HG03432 (cell line): Measurements from ENCODE around the gene YIPF1.
A peak's percentile ranks its signal among the peaks of the same experiment; 100 is the strongest.
"Not testable (repeated sequence)": the region's sequence is repeated elsewhere in the genome, so short reads cannot be mapped to it uniquely, and the experiment has no call there.

Experiments
- ATAC-seq: cut with Tn5 transposase; IDR thresholded peaks from one replicate; pipeline ENCODE4 v1.9.1; 2021; ENCODE audit warnings: mild to moderate bottlenecking, moderate library complexity; ENCODE audit not compliant: unreplicated experiment

YIPF1 gene

DNA sequence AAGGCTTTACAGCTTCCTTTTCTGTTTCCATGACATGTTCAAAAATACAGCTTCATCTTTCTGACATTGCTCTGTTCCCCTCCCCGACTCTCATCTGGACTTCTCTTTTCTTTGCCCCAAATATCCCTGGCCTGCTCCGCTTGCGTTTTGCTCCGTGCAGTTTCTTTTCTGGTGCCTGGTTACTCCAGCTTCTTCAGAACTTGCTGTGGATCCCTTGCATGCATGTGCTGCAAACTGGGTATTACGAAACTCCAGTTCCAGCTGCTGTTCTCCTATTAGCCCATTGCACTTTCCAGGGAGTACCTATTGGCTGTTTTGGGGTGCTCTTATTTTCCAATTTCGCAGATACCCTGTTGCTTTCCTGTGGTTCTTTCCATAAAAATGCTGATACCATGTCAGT, 41.6 kb downstream of the YIPF1 start:
- no peak for ATAC-seq

DNA sequence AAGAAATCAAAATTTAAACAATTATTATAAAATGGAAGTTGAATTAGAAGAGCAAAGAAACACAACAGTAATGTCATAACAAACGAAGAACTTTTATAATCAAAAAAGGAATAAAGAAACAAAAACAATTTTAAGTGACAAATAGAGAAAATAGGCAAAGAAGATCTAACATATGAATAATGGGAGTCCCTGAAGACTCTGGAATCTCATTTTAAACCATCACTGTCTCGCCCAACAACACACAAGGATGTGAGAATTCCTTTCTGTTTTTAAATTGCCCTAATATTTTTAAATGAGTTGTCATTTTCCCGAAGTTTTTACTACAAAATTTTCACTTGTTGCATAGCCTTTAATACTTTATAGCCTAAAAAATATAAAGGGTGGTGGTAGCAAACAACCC, 47.2 kb downstream of the YIPF1 start:
- ATAC-seq = no peak

DNA sequence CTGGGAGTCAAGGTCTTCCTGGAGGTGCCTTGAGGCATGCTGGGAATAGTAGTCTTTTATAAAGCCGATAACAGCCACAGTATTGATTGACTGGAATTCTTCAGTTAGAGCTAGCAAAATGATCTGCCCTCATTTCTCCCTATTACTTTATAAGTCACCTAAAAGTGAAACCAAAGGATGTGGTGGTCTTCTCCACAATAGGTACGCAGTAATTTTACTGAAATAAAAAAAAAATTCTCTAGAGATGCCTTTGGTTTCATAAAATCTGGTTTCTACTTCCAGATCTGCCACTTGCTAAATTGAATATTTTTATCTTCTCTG, 51.0 kb downstream of the YIPF1 start:
- ATAC-seq = no peak

DNA sequence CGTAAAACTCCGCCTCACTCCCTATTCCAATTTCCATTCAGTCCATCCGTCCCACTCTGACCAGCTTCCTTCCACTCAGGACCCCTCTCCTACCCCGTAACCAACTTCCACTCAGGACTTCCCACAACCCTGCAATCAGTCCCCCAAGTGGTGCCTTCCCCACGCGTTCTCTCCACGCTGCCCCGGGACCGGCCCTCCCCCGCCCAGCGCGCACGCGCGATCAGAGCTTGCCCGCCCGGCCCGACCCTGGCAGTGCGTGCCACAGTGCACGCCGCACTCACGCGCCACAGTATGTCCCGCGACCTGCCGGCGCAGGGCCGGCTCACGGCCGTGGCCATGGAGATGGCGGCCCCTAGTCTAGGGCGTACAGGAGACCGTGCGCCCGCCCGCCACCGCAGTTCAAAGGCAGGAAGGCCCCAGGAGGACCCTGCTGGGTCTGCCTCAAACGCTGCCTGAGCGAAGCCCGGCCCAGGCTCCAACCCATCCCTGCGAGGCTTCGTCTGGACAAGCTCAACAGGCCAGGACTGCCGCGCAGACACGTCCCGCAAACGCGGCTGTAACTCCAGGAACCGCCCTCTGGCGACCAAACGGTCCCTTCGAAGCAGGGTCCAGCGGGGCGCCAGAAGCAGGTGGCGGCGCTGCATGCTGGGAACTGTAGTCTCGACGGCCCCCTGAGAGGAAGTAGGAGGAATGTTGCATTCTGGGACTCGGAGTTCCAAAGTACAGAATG, 51.5 kb downstream of the YIPF1 start, which contains the start of gene NDC1:
NDC1 (minus strand) TSS at position 373 of the 730 bp plus-strand sequence; CDS start at position 338, 35 bp downstream.
- peak; percentile 84 for ATAC-seq

DNA sequence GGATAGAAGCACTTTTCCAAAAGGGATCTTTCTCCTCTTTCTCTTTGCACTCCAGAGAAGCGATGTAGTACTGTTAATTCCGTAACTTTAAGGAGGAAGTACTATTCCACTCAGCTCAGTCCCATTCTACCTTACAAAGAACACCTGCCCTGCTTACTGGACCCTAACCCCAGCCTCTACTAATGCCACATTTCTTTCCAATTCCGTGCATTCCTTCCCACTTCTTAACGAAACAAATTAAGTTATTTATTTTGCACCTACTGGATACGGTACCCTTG, 52.0 kb downstream of the YIPF1 start:
- ATAC-seq = no peak

DNA sequence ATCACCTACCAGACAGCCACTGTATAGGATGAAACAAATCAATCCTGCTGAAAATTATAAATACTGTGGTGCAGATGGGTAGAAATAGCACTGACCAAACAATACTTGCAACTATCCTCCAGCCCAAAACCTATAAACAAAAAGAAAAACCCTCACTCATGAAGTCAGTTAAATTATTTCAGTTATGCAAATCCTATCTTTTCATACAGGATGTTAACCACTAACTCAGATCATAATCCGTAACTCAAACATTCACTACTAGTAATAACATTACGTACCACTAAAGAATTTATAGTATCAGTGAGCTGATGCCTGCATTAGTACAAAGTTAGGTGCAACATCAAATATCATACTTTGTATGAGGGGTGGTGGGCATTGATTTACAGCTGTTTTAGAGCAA, 54.1 kb downstream of the YIPF1 start:
- ATAC-seq = no peak

DNA sequence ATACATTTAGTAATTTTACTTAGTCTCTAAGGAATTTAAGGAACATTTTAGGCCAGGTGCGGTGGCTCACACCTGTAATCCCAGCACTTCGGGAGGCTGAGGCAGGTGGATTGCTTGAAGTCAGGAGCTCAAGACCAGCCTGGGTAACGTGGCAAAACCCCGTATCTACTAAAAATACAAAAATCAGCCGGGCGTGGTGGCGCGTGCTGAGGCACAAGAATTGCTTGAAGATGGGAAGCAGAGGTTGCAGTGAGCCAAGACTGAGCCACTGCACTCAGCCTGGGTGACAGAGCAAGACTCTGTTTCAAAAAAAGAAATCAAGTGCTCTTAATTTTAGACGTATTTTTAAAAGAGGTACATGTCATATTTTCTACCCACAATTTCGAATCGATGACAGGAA, 54.8 kb downstream of the YIPF1 start:
- ATAC-seq = no peak

DNA sequence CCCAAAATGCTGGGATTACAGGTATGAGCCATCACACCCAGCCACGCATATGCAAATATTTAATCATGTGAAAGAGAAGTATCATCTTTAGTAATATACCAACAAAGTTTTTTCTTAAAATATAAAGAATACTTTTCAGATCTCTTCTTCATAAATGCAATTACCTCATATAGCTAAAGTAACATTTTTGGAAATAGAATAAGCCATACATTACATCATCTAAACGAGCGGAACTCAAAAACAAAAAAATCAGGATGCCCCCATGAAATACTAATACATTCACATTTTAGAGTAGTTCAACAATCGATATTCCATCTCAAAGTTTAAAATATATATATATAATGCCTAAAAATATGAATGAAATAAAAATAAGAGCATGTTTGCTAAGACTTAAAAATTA, 56.2 kb downstream of the YIPF1 start:
- no peak for ATAC-seq

DNA sequence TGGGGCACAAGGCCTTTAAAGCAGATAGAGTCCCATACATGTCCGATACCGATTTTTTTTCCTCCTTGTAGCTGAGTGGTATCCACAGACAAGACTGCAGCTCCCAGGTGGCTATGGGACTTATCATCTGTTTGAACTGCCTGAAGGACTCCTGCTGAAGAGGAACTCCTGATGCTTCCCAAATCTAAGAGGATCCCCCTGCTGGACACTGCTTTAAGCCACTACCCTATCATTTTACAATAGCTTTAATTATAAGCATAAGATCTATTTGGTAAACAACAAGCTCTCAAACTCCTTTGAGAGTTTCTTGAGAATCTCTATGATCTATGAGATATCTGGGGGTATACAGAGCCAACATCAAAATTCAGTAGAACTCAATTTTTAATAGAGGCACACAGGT, 63.2 kb downstream of the YIPF1 start:
- no peak for ATAC-seq

DNA sequence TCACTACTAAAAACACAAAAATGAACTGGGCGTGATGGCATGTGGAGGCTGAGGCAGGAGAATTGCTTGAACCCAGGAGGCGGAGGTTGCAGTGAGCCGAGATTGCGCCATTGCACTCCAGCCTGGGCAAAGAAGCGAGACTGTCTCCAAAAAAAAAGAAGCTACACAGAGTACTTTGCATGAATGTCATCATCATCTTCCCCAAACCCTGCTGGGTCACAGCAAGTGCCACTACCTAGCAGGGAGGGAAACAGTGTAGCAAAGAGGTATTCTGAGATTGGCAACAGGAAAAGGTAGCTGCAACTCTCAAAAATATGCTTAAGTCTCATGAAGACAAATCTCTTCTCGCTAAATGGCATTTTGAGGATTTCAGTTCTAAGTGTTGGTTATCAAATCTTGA, 64.3 kb downstream of the YIPF1 start:
- ATAC-seq = no peak

DNA sequence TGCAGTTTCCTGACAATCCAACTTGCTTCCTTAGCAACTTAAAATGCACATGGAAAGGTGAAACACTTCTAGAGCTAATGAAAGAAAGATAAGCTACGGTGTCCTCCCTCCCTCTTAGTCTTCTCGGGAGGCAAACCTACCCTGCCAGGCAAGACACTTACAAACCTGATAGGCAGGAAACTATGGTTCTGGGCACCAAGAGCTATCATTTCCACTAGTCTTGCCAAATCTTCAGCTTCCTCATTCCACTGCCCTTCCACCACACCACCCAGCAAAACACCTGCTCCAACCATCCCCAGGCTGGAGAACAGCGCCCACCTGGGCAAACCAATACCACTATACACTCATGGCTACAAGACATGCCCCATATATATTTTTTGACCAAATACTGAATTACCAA, 66.7 kb downstream of the YIPF1 start:
- ATAC-seq = no peak

DNA sequence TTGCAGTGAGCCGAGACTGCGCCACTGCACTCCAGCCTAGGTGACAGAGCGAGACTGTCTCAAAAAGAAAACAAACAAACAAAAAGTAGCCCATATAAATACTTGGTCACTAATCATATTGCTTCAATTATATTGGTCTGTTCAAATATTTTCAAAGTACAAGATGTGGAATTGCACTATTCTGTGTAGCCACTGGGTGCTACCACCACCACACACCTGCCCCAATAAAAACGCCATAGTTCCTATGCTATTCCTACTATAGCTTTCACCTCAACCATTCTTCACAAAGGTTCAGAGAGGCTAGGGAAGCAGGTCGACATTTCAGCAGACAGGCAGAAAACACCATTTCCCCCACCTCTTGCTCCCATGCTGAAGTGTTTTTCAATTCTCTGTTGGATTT, 68.2 kb downstream of the YIPF1 start:
- no peak for ATAC-seq

DNA sequence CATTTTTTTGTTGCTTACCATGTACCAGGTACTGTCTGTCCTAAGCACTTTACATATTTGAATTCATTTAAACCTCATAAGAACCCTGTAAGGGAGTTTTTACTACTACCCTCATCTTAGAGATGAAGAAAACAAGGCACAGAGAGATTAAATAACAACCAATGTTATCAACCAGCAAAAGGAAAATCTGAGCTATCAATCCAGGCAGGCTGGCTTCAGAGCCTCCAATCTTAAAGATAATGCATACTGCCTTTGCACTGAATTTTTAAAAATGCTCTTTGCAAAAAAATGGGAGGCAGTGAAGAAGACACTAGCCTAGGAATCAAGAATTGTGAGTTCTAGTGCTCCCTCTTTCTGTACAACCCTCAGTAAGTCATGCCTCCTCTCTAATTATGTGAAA, 70.2 kb downstream of the YIPF1 start:
- no peak for ATAC-seq

DNA sequence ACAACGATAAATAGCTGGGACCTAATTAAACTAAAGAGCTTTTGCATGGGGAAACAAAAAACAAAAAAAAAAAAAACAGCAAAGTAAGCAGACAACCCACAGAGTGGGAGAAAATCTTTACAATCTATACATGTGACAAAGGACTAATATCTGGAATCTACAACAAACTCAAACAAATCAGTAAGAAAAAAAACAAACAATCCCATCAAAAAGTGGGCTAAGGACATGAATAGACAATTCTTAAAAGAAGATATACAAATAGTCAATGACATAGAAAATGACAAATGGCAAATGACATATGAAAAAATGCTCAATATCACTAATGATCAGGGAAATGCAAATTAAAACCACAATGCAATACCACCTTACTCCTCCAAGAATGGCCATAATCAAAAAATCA, 73.0 kb downstream of the YIPF1 start:
- ATAC-seq = not testable (repeated sequence)

DNA sequence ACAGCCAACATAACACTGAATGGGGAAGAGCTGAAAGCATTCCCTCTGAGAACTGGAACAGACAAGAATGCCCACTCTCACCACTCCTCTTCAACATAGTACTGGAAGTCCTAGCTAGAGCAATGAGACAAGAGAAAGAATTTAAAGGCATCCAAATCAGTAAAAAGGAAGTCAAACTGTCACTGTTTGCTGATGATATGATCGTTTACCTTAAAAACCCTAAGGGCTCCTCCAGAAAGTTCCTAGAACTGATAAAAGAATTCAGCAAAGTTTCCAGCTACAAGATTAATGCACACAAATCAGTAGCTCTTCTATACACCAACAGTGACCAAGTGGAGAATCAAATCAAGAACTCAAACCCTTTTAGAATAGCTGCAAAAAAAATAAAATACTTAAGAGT, 74.1 kb downstream of the YIPF1 start:
- ATAC-seq = not testable (repeated sequence)

DNA sequence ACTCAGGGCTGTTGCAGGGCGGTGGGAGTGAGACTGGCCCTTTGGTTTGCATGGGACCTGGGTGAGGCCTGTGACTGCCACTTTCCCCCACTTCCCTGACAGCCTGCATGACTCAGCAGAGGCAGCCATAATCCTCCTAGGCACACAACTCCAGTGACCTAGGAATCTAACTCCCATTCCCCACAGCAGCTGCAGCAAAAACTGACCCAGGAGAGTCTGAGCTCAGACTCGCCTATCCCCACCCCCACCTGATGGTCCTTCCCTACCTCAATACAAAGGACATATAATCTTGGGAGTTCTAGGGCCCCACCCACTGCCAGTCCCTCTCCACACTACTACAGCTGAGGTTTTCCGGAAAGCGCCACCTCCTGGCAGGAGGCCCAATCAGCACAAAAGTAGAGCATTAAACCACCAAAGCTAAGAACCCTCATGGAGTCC, 78.2 kb downstream of the YIPF1 start:
- ATAC-seq = no peak

DNA sequence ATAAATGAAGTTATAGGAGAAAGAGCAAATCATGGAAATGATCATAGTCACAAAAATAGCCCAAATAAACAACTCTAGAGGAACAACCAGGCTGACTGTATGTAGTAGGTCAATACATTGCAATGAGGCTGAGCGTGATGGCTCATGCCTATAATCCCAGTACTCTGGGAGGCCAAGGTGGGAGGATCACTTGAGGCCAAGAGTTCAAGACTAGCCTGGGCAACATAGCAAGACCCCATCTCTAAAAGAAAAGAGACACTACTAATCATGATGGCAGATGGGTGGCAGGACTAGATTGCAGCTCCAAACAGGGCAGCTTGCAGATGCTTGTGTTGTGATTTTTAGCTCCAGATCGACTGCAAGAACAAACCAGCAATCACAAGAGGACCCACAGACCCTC, 79.1 kb downstream of the YIPF1 start:
- no peak for ATAC-seq

DNA sequence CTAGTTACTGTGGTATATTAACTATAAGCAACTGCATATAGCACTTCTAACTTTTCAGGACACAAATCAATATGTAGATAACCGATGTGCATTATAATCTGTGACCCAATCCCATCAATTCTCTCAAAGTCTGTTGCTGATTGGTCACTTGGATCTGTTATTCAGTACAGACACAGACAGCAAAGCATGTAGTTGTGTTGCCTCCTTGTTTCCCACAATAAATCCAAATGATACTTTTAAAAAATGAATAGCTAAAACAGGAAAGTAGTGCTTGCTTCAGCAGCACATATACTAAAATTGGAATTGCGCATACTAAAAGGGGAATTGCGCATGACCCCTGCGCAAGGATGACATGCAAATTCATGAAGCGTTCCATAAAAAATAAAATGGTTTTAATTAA, 79.6 kb downstream of the YIPF1 start:
- ATAC-seq = no peak

DNA sequence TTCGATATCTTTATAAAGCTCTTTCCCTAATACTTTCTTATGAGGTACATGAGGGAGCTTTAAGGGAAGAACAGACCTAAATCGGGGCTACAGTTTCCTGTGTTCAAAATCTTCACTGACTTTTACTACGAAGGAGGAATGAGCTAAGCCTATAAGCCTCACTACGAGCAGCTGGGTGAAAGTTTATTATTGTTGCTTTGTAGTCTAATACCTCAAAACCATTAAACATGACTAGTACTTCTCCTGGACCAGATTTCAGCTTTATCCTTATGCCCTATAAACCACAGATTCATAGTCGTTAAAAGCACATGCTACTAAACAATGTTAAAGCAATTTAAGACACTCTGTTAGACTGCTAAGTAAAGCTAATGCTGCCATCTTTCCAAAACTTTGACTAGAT, 81.7 kb downstream of the YIPF1 start:
- no peak for ATAC-seq

DNA sequence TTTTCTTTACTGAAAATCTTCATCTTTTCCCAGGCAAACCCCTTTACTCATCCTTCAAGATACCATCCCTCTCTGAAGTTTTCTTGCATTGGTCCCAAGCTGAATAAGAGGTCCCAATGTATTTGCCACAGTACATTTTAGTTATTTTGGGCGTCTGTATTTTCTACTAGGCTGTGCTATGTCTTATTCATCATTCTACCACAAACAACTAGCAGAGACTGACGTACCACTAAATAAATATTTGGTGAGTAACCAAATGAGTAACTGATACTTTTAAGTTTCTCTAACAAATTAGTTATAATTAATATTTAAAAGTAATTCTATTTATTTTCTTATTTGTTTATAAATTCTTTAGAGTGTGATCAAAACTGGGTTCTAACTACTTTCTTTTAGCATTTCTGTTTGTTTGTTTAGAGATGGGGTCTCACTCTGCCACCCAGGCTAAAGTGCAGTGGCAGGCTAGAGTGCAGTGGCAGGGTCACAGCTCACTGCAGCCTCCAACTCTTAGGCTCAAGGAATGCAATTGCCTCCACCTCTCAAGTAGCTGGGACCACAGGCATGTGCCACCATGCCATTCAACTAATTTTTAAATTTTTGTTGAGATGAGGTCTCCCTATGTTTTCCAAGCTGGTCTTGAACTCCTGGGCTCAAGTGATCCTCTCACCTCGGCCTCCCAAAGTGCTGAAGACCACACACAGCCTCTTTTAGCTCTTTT, 84.6 kb downstream of the YIPF1 start:
- ATAC-seq = no peak

DNA sequence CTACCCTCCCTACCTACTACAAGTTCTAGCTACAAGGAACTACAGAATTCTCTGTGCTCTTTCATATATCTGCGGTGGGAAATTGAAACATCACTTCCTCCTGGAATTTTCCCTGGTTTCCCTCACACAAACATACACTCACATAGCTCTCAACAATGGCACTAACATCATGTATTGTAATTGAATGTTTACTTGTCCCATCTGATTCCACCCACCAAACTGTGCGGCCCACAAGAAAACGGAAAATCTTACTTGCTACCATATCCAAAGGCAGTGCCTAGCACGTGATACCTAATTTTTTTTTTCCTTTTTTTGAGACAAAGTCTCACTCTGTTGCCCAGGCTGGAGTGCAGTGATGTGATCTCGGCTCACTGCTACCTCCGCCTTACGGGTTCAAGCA, 85.4 kb downstream of the YIPF1 start:
- ATAC-seq = no peak
